SU-DHL-6 (cell line): ENCODE results near the gene MAP2.

ENCODE experiments used
- H2AFZ ChIP-seq: fragments of 200-600 bp; sonication (generic); 2 replicates; pipeline ENCODE4 v1.6.1; 2014; ENCODE audit warnings: low read depth, mild to moderate bottlenecking, moderate library complexity, mixed read lengths, antibody characterized with exemption, low read length; ENCODE audit not compliant: severe bottlenecking
- H3F3A ChIP-seq: fragments of 200-600 bp; shearing (Covaris generic); 2 replicates; pipeline ENCODE4 v1.6.0; 2016; ENCODE audit warnings: antibody characterized with exemption, mild to moderate bottlenecking; ENCODE audit not compliant: insufficient read depth
- H3K27ac ChIP-seq: fragments of 200-600 bp; sonication (generic); 2 replicates; pipeline ENCODE4 v1.5.1; 2016; ENCODE audit warnings: low read depth, mild to moderate bottlenecking, low read length, moderate library complexity, mixed read lengths
- H3K27me3 ChIP-seq: fragments of 200-600 bp; sonication (generic), shearing (Covaris generic); 2 replicates; pipeline ENCODE4 v1.6.0; 2014; ENCODE audit warnings: mild to moderate bottlenecking, low read length
- H3K36me3 ChIP-seq: fragments of 200-600 bp; sonication (generic); 2 replicates; pipeline ENCODE4 v1.6.1; 2014; ENCODE audit warnings: mild to moderate bottlenecking, low read length, mixed read lengths
- H3K4me2 ChIP-seq: fragments of 300-600, 200-600 bp; shearing (Covaris generic), sonication (generic); 2 replicates; pipeline ENCODE4 v1.6.0; 2014; ENCODE audit warnings: low read length, low read depth, mild to moderate bottlenecking; ENCODE audit not compliant: poor library complexity, severe bottlenecking
- H3K4me3 ChIP-seq: fragments of 200-600 bp; sonication (generic); 2 replicates; pipeline ENCODE4 v1.5.1; 2014; ENCODE audit warnings: antibody characterized with exemption, low read length, mild to moderate bottlenecking, mixed read lengths; ENCODE audit not compliant: insufficient read depth, poor library complexity, severe bottlenecking
- H3K79me2 ChIP-seq: fragments of 200-600 bp; sonication (generic); 2 replicates; pipeline ENCODE4 v1.6.1; 2014; ENCODE audit warnings: mild to moderate bottlenecking, low read length, moderate library complexity; ENCODE audit not compliant: insufficient read depth
- H3K9ac ChIP-seq: fragments of 200-600 bp; sonication (generic); 2 replicates; pipeline ENCODE4 v1.7.0; 2014; ENCODE audit warnings: mild to moderate bottlenecking, low read length
- H3K9me2 ChIP-seq: fragments of 200-600 bp; sonication (generic); replicated peaks from 2 replicates; pipeline ENCODE4 v1.6.1; 2014; ENCODE audit warnings: low read length; ENCODE audit not compliant: insufficient read depth
- H3K9me3 ChIP-seq: fragments of 200-600 bp; sonication (generic); 2 replicates; pipeline ENCODE4 v1.6.1; 2014; ENCODE audit warnings: low read length, mixed read lengths; ENCODE audit not compliant: insufficient read depth
- H4K20me1 ChIP-seq: fragments of 200-600 bp; sonication (generic); 2 replicates; pipeline ENCODE4 v1.6.1; 2014; ENCODE audit warnings: low read depth, mild to moderate bottlenecking, antibody characterized with exemption, low read length, moderate library complexity, mixed read lengths
- EZH2phosphoT487 ChIP-seq: fragments of 200-600 bp; sonication (generic), shearing (Covaris generic); conservative IDR thresholded peaks from 2 replicates; pipeline ENCODE4 v1.6.1; 2018; ENCODE audit warnings: mild to moderate bottlenecking, antibody characterized with exemption, low read length, moderate library complexity, mixed read lengths
- TF ChIP-seq, protein P1 (sequence below): fragments of 200-600 bp; sonication (generic); IDR thresholded peaks from one replicate; pipeline ENCODE4 v1.5.1; 2017; ENCODE audit warnings: antibody characterized with exemption, mild to moderate bottlenecking, low read length, moderate library complexity; ENCODE audit not compliant: insufficient read depth, poor library complexity, severe bottlenecking

The MAP2 gene

GRCh38 chr2:209582281-209582680 is 158.4 kb downstream of the MAP2 start:
- H3K27me3 ChIP-seq = no peaks in the 10 kb centered on the region
- no peak overlapping the region for H3K4me2 ChIP-seq
- H3K9me2 ChIP-seq = no peaks in the 10 kb centered on the region
- no peaks in the 10 kb centered on the region for H3K9me3 ChIP-seq
- H2AFZ ChIP-seq = no peak overlapping the region
- no peaks in the 10 kb centered on the region for H4K20me1 ChIP-seq
- no peaks in the 10 kb centered on the region for H3K79me2 ChIP-seq
- no peak overlapping the region for H3K4me3 ChIP-seq
- no peaks in the 10 kb centered on the region for H3F3A ChIP-seq
- no peak for TF ChIP-seq EZH2phosphoT487
- TF ChIP-seq, protein P1, sequence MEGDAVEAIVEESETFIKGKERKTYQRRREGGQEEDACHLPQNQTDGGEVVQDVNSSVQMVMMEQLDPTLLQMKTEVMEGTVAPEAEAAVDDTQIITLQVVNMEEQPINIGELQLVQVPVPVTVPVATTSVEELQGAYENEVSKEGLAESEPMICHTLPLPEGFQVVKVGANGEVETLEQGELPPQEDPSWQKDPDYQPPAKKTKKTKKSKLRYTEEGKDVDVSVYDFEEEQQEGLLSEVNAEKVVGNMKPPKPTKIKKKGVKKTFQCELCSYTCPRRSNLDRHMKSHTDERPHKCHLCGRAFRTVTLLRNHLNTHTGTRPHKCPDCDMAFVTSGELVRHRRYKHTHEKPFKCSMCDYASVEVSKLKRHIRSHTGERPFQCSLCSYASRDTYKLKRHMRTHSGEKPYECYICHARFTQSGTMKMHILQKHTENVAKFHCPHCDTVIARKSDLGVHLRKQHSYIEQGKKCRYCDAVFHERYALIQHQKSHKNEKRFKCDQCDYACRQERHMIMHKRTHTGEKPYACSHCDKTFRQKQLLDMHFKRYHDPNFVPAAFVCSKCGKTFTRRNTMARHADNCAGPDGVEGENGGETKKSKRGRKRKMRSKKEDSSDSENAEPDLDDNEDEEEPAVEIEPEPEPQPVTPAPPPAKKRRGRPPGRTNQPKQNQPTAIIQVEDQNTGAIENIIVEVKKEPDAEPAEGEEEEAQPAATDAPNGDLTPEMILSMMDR = no peak
- H3K9ac ChIP-seq = no peak overlapping the region
- no peaks in the 10 kb centered on the region for H3K36me3 ChIP-seq
- H3K27ac ChIP-seq = no peak overlapping the region

DNA sequence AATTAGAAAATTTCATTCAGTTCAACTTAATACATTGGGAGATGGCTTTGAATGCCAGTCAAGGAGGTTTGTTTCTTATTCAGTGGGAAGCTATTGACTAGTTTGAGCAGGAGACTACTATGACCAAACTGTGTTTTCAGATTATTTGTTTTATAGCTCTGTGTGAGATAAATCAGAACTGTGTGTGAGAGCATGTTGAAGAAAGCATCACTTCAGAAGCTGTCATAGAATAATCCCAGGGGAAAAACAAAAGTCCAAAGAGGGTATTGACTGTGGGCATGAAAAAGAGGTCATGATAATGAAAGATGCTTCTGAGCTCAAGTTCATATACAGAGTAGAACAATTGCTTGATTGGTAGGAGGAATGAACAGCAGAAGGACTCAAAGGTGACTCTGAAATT is 160.6 kb downstream of the MAP2 start:
- no peaks in the 10 kb centered on the region for H4K20me1 ChIP-seq
- no peak overlapping the region for H3K4me2 ChIP-seq
- H3K4me3 ChIP-seq = no peak overlapping the region
- H3K79me2 ChIP-seq = no peaks in the 10 kb centered on the region
- H3F3A ChIP-seq = no peaks in the 10 kb centered on the region
- no peaks in the 10 kb centered on the region for H3K9me2 ChIP-seq
- no peak overlapping the region for H3K27ac ChIP-seq
- TF ChIP-seq EZH2phosphoT487 = no peak
- TF ChIP-seq, protein P1 = no peak
- H3K27me3 ChIP-seq = no peaks in the 10 kb centered on the region
- H3K36me3 ChIP-seq = no peaks in the 10 kb centered on the region
- H3K9ac ChIP-seq = no peak overlapping the region
- H2AFZ ChIP-seq = no peak overlapping the region
- no peaks in the 10 kb centered on the region for H3K9me3 ChIP-seq

DNA sequence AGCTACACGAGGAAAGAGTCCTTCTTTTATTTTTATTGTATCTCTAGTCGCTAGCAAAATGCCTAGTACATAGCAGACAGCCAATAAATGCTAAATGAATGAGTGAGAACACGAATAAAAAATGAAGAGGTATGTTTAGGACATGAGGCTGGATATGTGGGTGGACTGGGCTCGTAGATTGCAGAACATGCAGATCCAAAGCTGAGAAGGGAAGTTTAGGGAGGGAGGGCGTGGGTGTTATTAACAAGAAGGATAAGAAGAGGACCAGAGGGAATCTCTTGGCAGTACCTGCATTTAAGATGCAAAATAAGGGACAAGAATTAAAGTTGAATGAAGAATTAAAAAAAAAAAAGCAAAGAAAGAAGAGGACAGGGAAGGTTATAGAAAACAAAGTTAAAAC is 161.1 kb downstream of the MAP2 start:
- Histone ChIP-seq H3K9me2 (no peaks in the 10 kb centered on the region), H2AFZ (no peak overlapping the region), H3K79me2 (no peaks in the 10 kb centered on the region), H3K4me2 (no peak overlapping the region), H3K27ac (no peak overlapping the region), H3K9ac (no peak overlapping the region), H3K9me3 (no peaks in the 10 kb centered on the region), H3K27me3 (no peaks in the 10 kb centered on the region), H3K4me3 (no peak overlapping the region), H4K20me1 (no peaks in the 10 kb centered on the region), H3K36me3 (no peaks in the 10 kb centered on the region), H3F3A (no peaks in the 10 kb centered on the region)
- TF ChIP-seq, protein P1 = no peak
- no peak for TF ChIP-seq EZH2phosphoT487

DNA sequence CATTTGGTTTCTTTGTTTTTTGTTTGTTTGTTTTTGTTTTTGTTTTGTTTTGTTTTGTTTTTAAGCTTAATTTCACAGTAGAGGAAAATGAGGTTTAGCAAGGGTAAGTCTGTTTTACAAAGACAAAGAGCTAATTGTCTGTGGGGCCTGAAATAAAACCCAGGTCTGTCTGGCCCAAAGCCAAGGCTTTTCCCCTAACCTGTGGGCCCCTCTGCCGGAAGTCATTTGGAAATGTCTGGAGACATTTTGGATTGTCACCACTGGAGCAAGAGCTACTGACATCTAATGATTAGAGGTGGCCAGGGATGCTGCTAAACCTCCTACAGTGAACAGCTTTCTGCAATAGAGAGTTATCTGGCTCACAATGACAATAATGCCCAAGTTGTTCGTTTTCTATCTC is 167.2 kb downstream of the MAP2 start:
- H3K9ac ChIP-seq = no peak overlapping the region
- no peak overlapping the region for H3K27ac ChIP-seq
- no peaks in the 10 kb centered on the region for H3K9me2 ChIP-seq
- H3K79me2 ChIP-seq = no peaks in the 10 kb centered on the region
- H3K4me3 ChIP-seq = no peak overlapping the region
- H3K9me3 ChIP-seq = no peaks in the 10 kb centered on the region
- H3K4me2 ChIP-seq = no peak overlapping the region
- TF ChIP-seq, protein P1 = no peak
- TF ChIP-seq EZH2phosphoT487 = no peak
- H3K36me3 ChIP-seq = no peaks in the 10 kb centered on the region
- H2AFZ ChIP-seq = no peak overlapping the region
- H4K20me1 ChIP-seq = no peaks in the 10 kb centered on the region
- H3F3A ChIP-seq = no peaks in the 10 kb centered on the region
- no peaks in the 10 kb centered on the region for H3K27me3 ChIP-seq
